HEK293T (cell line): Measurements from ENCODE around the gene SIK3.

Source experiments
- ARNT ChIP-seq: fragments of 450-650 bp; IDR thresholded peaks from 2 replicates; pipeline ENCODE4 v1.6.1; 2017; ENCODE audit warnings: mild to moderate bottlenecking
- BHLHE40 ChIP-seq: fragments of 450-650 bp; IDR thresholded peaks from 2 replicates; pipeline ENCODE4 v1.6.1; 2016; ENCODE audit warnings: mild to moderate bottlenecking, moderate library complexity, borderline replicate concordance
- CTBP1 ChIP-seq: fragments of 450-650 bp; IDR thresholded peaks from 2 replicates; pipeline ENCODE4 v1.6.1; 2016; ENCODE audit warnings: borderline replicate concordance
- ELF4 ChIP-seq: fragments of 450-650 bp; IDR thresholded peaks from 2 replicates; pipeline ENCODE4 v1.6.1; 2017; ENCODE audit warnings: antibody characterized with exemption
- FOXA1 ChIP-seq: fragments of 450-650 bp; IDR thresholded peaks from 2 replicates; pipeline ENCODE4 v1.6.1; 2016; ENCODE audit warnings: mild to moderate bottlenecking
- FOXK2 ChIP-seq: fragments of 450-650 bp; IDR thresholded peaks from 2 replicates; pipeline ENCODE4 v1.6.1; 2016; ENCODE audit warnings: mild to moderate bottlenecking
- FOXM1 ChIP-seq: fragments of 450-650 bp; IDR thresholded peaks from 2 replicates; pipeline ENCODE4 v1.6.1; 2017; ENCODE audit warnings: mild to moderate bottlenecking, borderline replicate concordance
- L3MBTL2 ChIP-seq: fragments of 450-650 bp; conservative IDR thresholded peaks from 2 replicates; pipeline ENCODE4 v1.6.1; 2016; ENCODE audit warnings: mild to moderate bottlenecking
- LEF1 ChIP-seq: fragments of 450-650 bp; IDR thresholded peaks from 2 replicates; pipeline ENCODE4 v1.6.1; 2017; ENCODE audit warnings: mild to moderate bottlenecking, borderline replicate concordance
- NFRKB ChIP-seq: fragments of 450-650 bp; IDR thresholded peaks from 2 replicates; pipeline ENCODE4 v1.6.1; 2016; ENCODE audit warnings: mild to moderate bottlenecking, moderate library complexity
- SP1 ChIP-seq: fragments of 450-650 bp; IDR thresholded peaks from 2 replicates; pipeline ENCODE4 v1.6.1; 2017
- SUZ12 ChIP-seq: fragments of 450-650 bp; IDR thresholded peaks from 2 replicates; pipeline ENCODE4 v1.6.1; 2016; ENCODE audit warnings: mild to moderate bottlenecking
- TARDBP ChIP-seq: fragments of 450-650 bp; IDR thresholded peaks from 2 replicates; pipeline ENCODE4 v1.6.1; 2016
- ZNF384 ChIP-seq: fragments of 450-650 bp; IDR thresholded peaks from 2 replicates; pipeline ENCODE4 v1.6.1; 2016

- TF ChIP-seq FOXM1: no peak
- no peak for TF ChIP-seq ELF4
- TF ChIP-seq NFRKB: no peak
- TF ChIP-seq SP1: no peak
- no peak for TF ChIP-seq TARDBP
- no peak for TF ChIP-seq ZNF384
- TF ChIP-seq LEF1: no peak
- no peak for TF ChIP-seq SUZ12
- no peak for TF ChIP-seq ARNT
- no peak for TF ChIP-seq BHLHE40
- no peak for TF ChIP-seq FOXK2
- no peak for TF ChIP-seq FOXA1
- no peak for TF ChIP-seq CTBP1
- no peak for TF ChIP-seq L3MBTL2
These were observed 142.7 kb downstream of the SIK3 start for GRCh38 chr11:116955548-116955947.
